Ishikawa (cell line): ENCODE measurements around the gene SLC39A7.

Experiments used
- CEBPB ChIP-seq: IDR thresholded peaks from 2 replicates; pipeline ENCODE4 v1.6.1; 2012
- CREB1 ChIP-seq: IDR thresholded peaks from 2 replicates; pipeline ENCODE4 v1.6.1; 2012; ENCODE audit warnings: low read depth
- EGR1 ChIP-seq: IDR thresholded peaks from 2 replicates; pipeline ENCODE4 v1.6.1; 2012
- EP300 ChIP-seq: IDR thresholded peaks from 2 replicates; pipeline ENCODE4 v1.6.1; 2012; ENCODE audit warnings: borderline replicate concordance
- FOXM1 ChIP-seq: IDR thresholded peaks from 2 replicates; pipeline ENCODE4 v1.6.1; 2012; ENCODE audit warnings: low read depth, borderline replicate concordance
- NFIC ChIP-seq: IDR thresholded peaks from 2 replicates; pipeline ENCODE4 v1.6.1; 2012
- RAD21 ChIP-seq: IDR thresholded peaks from 2 replicates; pipeline ENCODE4 v1.6.1; 2012; ENCODE audit warnings: low read depth
- TAF1 ChIP-seq: IDR thresholded peaks from 2 replicates; pipeline ENCODE4 v1.6.1; 2012; ENCODE audit warnings: low read depth, mild to moderate bottlenecking
- TCF12 ChIP-seq: IDR thresholded peaks from 2 replicates; pipeline ENCODE4 v1.6.1; 2012; ENCODE audit warnings: low read depth
- TEAD4 ChIP-seq: IDR thresholded peaks from 2 replicates; pipeline ENCODE4 v1.6.1; 2012
- YY1 ChIP-seq: IDR thresholded peaks from 2 replicates; pipeline ENCODE4 v1.6.1; 2012; ENCODE audit warnings: low read depth
- ZBTB7A ChIP-seq: IDR thresholded peaks from 2 replicates; pipeline ENCODE4 v1.6.1; 2012; ENCODE audit warnings: low read depth
- TF ChIP-seq, protein P1 (sequence below): IDR thresholded peaks from 2 replicates; pipeline ENCODE4 v1.6.1; 2012
- TF ChIP-seq, protein P2 (sequence below): IDR thresholded peaks from 2 replicates; pipeline ENCODE4 v1.6.1; 2012; ENCODE audit warnings: low read depth, mild to moderate bottlenecking
- TF ChIP-seq, protein P3 (sequence below): IDR thresholded peaks from 2 replicates; pipeline ENCODE4 v1.6.1; 2012

Gene SLC39A7

DNA sequence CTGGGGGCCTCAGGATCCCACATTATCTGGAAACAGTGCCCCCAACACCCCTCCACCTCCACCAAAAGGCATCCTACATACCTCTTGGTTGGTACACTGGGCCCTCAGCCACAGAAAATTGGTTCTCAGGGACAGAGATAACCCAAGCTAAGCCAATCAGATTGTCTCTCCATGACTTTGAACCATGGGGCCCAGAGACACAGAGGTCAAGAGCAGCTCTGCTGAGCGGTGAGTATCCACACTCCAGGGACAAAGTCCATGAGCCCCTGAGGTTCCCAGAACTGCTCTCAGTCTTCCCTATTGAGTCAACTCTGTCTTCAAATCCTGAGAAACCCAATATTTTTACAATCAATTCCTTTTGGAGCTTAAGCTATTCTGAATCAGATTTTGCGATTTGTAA, 43.7 kb upstream of the SLC39A7 start:
- TF ChIP-seq CREB1, result no peak
- no peak for TF ChIP-seq TAF1
- TF ChIP-seq EP300, result no peak
- no peak for TF ChIP-seq FOXM1
- no peak for TF ChIP-seq TEAD4
- TF ChIP-seq, protein P1, sequence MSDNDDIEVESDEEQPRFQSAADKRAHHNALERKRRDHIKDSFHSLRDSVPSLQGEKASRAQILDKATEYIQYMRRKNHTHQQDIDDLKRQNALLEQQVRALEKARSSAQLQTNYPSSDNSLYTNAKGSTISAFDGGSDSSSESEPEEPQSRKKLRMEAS, result no peak
- no peak for TF ChIP-seq EGR1
- TF ChIP-seq, protein P2, sequence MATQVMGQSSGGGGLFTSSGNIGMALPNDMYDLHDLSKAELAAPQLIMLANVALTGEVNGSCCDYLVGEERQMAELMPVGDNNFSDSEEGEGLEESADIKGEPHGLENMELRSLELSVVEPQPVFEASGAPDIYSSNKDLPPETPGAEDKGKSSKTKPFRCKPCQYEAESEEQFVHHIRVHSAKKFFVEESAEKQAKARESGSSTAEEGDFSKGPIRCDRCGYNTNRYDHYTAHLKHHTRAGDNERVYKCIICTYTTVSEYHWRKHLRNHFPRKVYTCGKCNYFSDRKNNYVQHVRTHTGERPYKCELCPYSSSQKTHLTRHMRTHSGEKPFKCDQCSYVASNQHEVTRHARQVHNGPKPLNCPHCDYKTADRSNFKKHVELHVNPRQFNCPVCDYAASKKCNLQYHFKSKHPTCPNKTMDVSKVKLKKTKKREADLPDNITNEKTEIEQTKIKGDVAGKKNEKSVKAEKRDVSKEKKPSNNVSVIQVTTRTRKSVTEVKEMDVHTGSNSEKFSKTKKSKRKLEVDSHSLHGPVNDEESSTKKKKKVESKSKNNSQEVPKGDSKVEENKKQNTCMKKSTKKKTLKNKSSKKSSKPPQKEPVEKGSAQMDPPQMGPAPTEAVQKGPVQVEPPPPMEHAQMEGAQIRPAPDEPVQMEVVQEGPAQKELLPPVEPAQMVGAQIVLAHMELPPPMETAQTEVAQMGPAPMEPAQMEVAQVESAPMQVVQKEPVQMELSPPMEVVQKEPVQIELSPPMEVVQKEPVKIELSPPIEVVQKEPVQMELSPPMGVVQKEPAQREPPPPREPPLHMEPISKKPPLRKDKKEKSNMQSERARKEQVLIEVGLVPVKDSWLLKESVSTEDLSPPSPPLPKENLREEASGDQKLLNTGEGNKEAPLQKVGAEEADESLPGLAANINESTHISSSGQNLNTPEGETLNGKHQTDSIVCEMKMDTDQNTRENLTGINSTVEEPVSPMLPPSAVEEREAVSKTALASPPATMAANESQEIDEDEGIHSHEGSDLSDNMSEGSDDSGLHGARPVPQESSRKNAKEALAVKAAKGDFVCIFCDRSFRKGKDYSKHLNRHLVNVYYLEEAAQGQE, result no peak

DNA sequence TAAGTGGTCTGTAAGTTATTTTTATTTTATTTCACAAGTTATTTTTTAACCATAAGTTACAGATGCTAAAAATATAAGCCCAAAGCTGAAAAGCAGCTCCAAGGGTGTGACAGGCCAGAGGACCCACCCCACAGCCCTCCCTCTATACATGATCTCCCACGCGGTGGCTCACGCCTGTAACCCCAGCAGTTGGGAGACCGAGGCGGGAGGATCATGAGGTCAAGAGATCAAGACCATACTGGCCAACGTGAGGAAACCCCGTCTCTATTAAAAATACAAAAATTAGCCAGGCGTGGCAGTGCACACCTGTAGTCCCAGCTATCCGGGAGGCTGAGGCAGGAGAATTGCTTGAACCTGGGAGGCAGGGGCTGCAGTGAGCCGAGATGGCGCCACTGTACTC, 40.6 kb upstream of the SLC39A7 start:
- TF ChIP-seq, protein P2, result no peak
- no peak for TF ChIP-seq YY1
- TF ChIP-seq RAD21, result no peak
- no peak for TF ChIP-seq TCF12
- TF ChIP-seq ZBTB7A, result no peak
- no peak for TF ChIP-seq EGR1

DNA sequence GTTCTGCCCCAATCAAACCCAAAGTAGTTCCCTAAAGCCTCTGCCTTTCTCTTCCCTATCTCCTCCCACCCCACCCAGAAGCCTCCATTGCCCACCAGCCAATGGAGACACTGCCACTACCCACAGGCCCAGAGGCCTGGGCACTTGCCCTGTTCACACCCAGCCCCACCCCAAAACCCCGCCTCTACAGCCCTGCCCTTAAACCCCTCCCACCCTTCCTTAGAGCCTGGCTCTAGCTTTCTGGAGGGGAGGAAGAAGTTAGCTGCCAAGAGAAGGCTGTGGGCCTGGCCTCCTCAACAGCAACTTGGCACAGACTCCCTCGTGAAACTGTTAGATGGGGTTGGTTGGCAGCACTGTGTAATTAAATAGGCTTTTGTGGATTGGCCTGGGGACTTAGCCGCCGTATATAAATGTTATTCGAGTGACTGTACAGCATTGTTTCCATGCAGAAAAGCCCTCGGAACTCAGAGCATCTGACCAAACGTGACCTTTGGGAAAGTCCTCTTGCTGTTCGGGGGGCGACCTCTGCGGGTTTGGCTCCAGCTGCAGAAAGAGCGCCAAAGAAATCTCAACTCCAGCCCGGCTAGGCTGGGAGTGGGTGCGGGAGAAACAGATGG, 39.8 kb upstream of the SLC39A7 start:
- TF ChIP-seq TEAD4 (0 out of 2 replicates have a peak, but pooled peaks have one; percentile 23), RAD21 (no peak), NFIC (peak; percentile 70)
- TF ChIP-seq, protein P3, sequence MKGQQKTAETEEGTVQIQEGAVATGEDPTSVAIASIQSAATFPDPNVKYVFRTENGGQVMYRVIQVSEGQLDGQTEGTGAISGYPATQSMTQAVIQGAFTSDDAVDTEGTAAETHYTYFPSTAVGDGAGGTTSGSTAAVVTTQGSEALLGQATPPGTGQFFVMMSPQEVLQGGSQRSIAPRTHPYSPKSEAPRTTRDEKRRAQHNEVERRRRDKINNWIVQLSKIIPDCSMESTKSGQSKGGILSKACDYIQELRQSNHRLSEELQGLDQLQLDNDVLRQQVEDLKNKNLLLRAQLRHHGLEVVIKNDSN, result no peak

DNA sequence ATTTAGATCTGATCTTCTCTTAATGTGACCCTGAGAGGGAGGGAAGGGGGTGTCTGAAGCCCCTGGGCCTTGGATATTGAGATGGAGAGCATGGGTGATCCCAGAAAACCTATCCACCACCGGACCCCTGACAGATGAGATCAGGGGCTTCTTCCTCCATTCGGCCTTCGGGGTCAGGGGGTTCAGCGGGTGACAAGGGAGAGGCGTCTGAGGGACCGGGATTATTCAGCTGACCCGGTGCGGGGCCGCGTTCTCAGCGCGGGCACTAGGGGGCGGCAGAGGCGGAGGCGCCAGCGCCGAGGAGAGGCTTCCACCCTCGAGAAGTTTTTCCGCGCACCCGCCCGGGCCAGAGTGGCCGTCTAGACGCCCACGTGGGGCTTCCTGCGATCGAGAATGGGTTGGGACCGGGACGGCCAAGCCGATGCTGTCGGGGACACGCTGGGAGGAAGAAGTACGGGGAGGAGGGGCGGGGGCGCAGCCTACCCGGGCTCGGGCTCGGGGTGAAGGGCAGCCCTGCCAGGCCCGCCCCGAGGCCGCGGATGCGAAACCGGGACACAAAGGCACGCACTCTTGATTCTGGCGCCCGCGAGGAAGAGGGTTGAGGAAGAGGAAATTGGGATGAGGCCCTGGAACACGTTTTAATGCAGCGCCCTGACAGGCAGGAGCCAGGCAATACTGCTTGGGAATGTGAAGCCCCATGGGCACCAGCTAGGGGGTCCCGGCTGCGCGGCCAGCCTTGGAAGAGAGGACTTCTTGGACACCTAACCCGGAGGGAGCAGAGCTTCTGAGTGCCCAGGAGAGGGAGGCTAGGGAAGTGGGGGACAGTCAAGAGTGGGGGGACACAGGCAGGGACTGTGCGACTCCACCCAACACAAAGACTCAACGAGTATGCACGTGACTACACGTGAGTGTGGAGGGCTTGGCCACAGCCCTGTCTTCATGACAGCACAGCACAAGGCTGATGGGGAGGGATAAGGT, 39.0 kb upstream of the SLC39A7 start:
- TF ChIP-seq RAD21 (peak; percentile 61), TAF1 (no peak), CREB1 (no peak), EGR1 (no peak; the same call in 1 of the 2 replicates)
- TF ChIP-seq, protein P3, result 0 out of 2 replicates have a peak, but pooled peaks have one; percentile 38
- TF ChIP-seq, protein P1, result peak; percentile 78

DNA sequence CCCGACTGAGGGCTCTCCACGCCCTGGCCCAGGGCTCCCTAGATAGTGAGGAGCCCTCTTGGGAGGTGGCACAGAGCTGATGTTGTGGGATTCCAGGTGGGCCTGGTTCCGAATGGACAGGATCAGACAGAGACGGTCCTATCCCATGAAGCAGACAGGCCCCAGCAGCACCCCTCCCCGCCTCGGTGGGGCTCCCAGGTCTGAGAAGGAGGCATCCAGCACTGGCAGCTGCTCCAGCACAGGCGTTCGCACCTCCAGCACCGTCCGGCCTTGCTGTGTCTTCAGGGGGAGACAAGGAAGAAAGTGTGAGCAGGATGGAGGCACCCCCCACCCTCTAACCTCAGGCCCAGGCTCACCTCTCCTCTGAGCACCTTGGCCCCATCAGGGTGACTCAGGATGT, 37.1 kb upstream of the SLC39A7 start:
- no peak for TF ChIP-seq TCF12
- no peak for TF ChIP-seq CEBPB
- no peak for TF ChIP-seq TEAD4
- TF ChIP-seq EP300, result no peak
- no peak for TF ChIP-seq TAF1
- no peak for TF ChIP-seq NFIC
- no peak for TF ChIP-seq EGR1
- no peak for TF ChIP-seq RAD21
- no peak for TF ChIP-seq CREB1
- TF ChIP-seq YY1, result no peak
- TF ChIP-seq, protein P1, result no peak
- TF ChIP-seq, protein P2, result no peak
- no peak for TF ChIP-seq FOXM1
- TF ChIP-seq, protein P3, result no peak
- no peak for TF ChIP-seq ZBTB7A
